ENCODE measurements around the gene TBCK.

The TBCK gene

GRCh38 chr4:106291678-106292077 is 24.3 kb downstream of the TBCK start:
- H3K36me3 ChIP-seq (ENCODE audit: control insufficient read depth in 4 of 4, insufficient read depth in 4 of 4, low read length in 3 of 4): peaks cover 18 to 51% (median 25%) of the 10 kb centered on the region in 4 experiments
- ChIA-PET CTCF (interaction anchor here (1.5 kb wide), 1 partner anchor 13 kb away, joined by 4 read pairs; no protein-coding TSS in a partner anchor), POLR2A (no interaction called here)
- no peaks in the 10 kb centered on the region for H3K4me1 ChIP-seq (ENCODE audit: control extremely low read depth in 1 of 4, control insufficient read depth in 4 of 4, insufficient read depth in 4 of 4, low read length in 3 of 4)
- no peak overlapping the region for H3K27ac ChIP-seq (ENCODE audit: insufficient read depth in 1 of 2, low read depth in 1 of 2, low read length in 2 of 2, poor library complexity in 1 of 2, severe bottlenecking in 2 of 2)
- no peak for DNase-seq
- H3K27me3 ChIP-seq (replicated peaks in 2 of 5; ENCODE audit: control insufficient read depth in 4 of 5, insufficient read depth in 5 of 5, low read length in 4 of 5): no peaks in the 10 kb centered on the region
- no peaks in the 10 kb centered on the region for H3K9me3 ChIP-seq (ENCODE audit: control extremely low read depth in 1 of 5, control insufficient read depth in 4 of 5, insufficient read depth in 2 of 5, low read depth in 1 of 5, low read length in 4 of 5)
- no peak overlapping the region for H3K4me3 ChIP-seq (ENCODE audit: control insufficient read depth in 1 of 7, extremely low read depth in 1 of 7, insufficient read depth in 4 of 7, low read depth in 2 of 7, low read length in 6 of 7)
- 100% methylated on average over 5 of the region's 5 CpGs for WGBS (ENCODE audit: insufficient coverage)

- DNase-seq: no peak
- no peak overlapping the region for H3K27ac ChIP-seq (ENCODE audit: insufficient read depth in 1 of 2, low read depth in 1 of 2, low read length in 2 of 2, poor library complexity in 1 of 2, severe bottlenecking in 2 of 2)
- no peaks in the 10 kb centered on the region for H3K27me3 ChIP-seq (replicated peaks in 2 of 5; ENCODE audit: control insufficient read depth in 4 of 5, insufficient read depth in 5 of 5, low read length in 4 of 5)
- no peaks in the 10 kb centered on the region for H3K9me3 ChIP-seq (ENCODE audit: control extremely low read depth in 1 of 5, control insufficient read depth in 4 of 5, insufficient read depth in 2 of 5, low read depth in 1 of 5, low read length in 4 of 5)
- no peaks in the 10 kb centered on the region for H3K4me1 ChIP-seq (ENCODE audit: control extremely low read depth in 1 of 4, control insufficient read depth in 4 of 4, insufficient read depth in 4 of 4, low read length in 3 of 4)
- H3K4me3 ChIP-seq (ENCODE audit: control insufficient read depth in 1 of 7, extremely low read depth in 1 of 7, insufficient read depth in 4 of 7, low read depth in 2 of 7, low read length in 6 of 7): no peak overlapping the region
- CTCF ChIA-PET: no interaction called here
- no CpG with 5 or more reads among the region's 2 CpGs for WGBS (ENCODE audit: insufficient coverage)
- POLR2A ChIA-PET: no interaction called here
- H3K36me3 ChIP-seq (ENCODE audit: control insufficient read depth in 4 of 4, insufficient read depth in 4 of 4, low read length in 3 of 4): peaks cover 13 to 44% (median 19%) of the 10 kb centered on the region in 4 experiments
Observed at GRCh38 chr4:106289737-106290136, 26.3 kb downstream of the TBCK start.

- H3K36me3 ChIP-seq (ENCODE audit: control insufficient read depth in 4 of 4, insufficient read depth in 4 of 4, low read length in 3 of 4): peaks cover 10 to 45% (median 20%) of the 10 kb centered on the region in 4 experiments
- no peaks in the 10 kb centered on the region for H3K4me1 ChIP-seq (ENCODE audit: control extremely low read depth in 1 of 4, control insufficient read depth in 4 of 4, insufficient read depth in 4 of 4, low read length in 3 of 4)
- peak overlapping the region in 1 of 2 experiments; percentile 12 for H3K27ac ChIP-seq (ENCODE audit: insufficient read depth in 1 of 2, low read depth in 1 of 2, low read length in 2 of 2, poor library complexity in 1 of 2, severe bottlenecking in 2 of 2)
- H3K27me3 ChIP-seq (replicated peaks in 2 of 5; ENCODE audit: control insufficient read depth in 4 of 5, insufficient read depth in 5 of 5, low read length in 4 of 5): no peaks in the 10 kb centered on the region
- peak in 2 of 3 donors; percentile 53 to 56 for DNase-seq
- no peak overlapping the region for H3K4me3 ChIP-seq (ENCODE audit: control insufficient read depth in 1 of 7, extremely low read depth in 1 of 7, insufficient read depth in 4 of 7, low read depth in 2 of 7, low read length in 6 of 7)
- ChIA-PET CTCF (no interaction called here), POLR2A (no interaction called here)
- H3K9me3 ChIP-seq (ENCODE audit: control extremely low read depth in 1 of 5, control insufficient read depth in 4 of 5, insufficient read depth in 2 of 5, low read depth in 1 of 5, low read length in 4 of 5): peaks cover 0 to 2% (median 0%) of the 10 kb centered on the region in 5 experiments
Observed at GRCh38 chr4:106287353-106287969, 28.5 kb downstream of the TBCK start.

DNA sequence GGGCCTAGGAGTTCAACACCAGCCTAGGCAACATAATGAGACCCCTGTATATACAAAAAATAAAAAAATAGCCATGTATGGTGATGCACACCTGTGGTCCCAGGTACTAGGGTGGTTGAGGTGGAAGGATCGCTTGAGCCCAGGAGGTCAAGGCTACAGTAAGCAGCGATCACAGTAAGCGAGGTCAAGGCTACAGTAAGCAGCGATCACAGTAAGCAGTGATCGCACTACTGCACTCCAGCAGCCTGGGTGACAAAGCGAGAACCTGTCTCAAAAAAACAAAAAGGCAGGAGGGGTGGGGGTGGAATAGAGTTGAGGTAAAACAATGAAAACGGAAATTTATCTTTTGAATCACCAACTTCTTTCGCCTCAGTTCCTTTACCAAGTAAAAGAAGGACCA is 29.4 kb downstream of the TBCK start:
- H3K36me3 ChIP-seq (ENCODE audit: control insufficient read depth in 4 of 4, insufficient read depth in 4 of 4, low read length in 3 of 4): peaks cover 11 to 41% (median 16%) of the 10 kb centered on the region in 4 experiments
- no peak overlapping the region for H3K27ac ChIP-seq (ENCODE audit: insufficient read depth in 1 of 2, low read depth in 1 of 2, low read length in 2 of 2, poor library complexity in 1 of 2, severe bottlenecking in 2 of 2)
- H3K4me1 ChIP-seq (ENCODE audit: control extremely low read depth in 1 of 4, control insufficient read depth in 4 of 4, insufficient read depth in 4 of 4, low read length in 3 of 4): no peaks in the 10 kb centered on the region
- 92% methylated on average over 6 of the region's 8 CpGs for WGBS (ENCODE audit: insufficient coverage)
- ChIA-PET CTCF (no interaction called here), POLR2A (no interaction called here)
- no peak for DNase-seq
- H3K27me3 ChIP-seq (replicated peaks in 2 of 5; ENCODE audit: control insufficient read depth in 4 of 5, insufficient read depth in 5 of 5, low read length in 4 of 5): no peaks in the 10 kb centered on the region
- no peak overlapping the region for H3K4me3 ChIP-seq (ENCODE audit: control insufficient read depth in 1 of 7, extremely low read depth in 1 of 7, insufficient read depth in 4 of 7, low read depth in 2 of 7, low read length in 6 of 7)
- H3K9me3 ChIP-seq (ENCODE audit: control extremely low read depth in 1 of 5, control insufficient read depth in 4 of 5, insufficient read depth in 2 of 5, low read depth in 1 of 5, low read length in 4 of 5): peaks cover 0 to 3% (median 0%) of the 10 kb centered on the region in 5 experiments

DNA sequence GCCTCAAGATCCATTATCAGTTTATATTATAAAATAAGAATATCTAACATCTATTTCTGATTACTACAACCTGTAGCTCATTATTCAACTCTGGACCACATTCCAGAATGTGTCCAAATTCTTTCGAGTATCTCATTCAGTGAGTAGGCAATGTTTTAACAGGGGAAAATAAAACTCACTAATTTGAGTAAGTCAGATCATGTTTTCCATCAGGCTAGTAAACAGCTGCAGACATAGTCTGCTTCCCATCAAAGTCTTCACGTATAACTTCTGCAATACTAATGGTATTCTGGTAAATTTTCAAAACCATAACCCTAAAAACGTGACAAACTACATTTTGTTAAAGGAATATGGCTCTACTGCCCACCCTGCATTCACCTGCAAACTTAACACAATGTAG is 31.8 kb downstream of the TBCK start:
- Histone ChIP-seq H3K9me3 (ENCODE audit: control extremely low read depth in 1 of 5, control insufficient read depth in 4 of 5, insufficient read depth in 2 of 5, low read depth in 1 of 5, low read length in 4 of 5) (peaks cover 0 to 3% (median 0%) of the 10 kb centered on the region in 5 experiments), H3K27ac (ENCODE audit: insufficient read depth in 1 of 2, low read depth in 1 of 2, low read length in 2 of 2, poor library complexity in 1 of 2, severe bottlenecking in 2 of 2) (no peak overlapping the region), H3K36me3 (ENCODE audit: control insufficient read depth in 4 of 4, insufficient read depth in 4 of 4, low read length in 3 of 4) (peaks cover 4 to 32% (median 11%) of the 10 kb centered on the region in 4 experiments), H3K4me3 (ENCODE audit: control insufficient read depth in 1 of 7, extremely low read depth in 1 of 7, insufficient read depth in 4 of 7, low read depth in 2 of 7, low read length in 6 of 7) (no peak overlapping the region), H3K4me1 (ENCODE audit: control extremely low read depth in 1 of 4, control insufficient read depth in 4 of 4, insufficient read depth in 4 of 4, low read length in 3 of 4) (no peaks in the 10 kb centered on the region), H3K27me3 (replicated peaks in 2 of 5; ENCODE audit: control insufficient read depth in 4 of 5, insufficient read depth in 5 of 5, low read length in 4 of 5) (no peaks in the 10 kb centered on the region)
- WGBS (ENCODE audit: insufficient coverage): 100% methylated on average over 2 of the region's 3 CpGs
- ChIA-PET CTCF (interaction anchor here (0.7 kb wide), 1 partner anchor 28 kb away, joined by 3 read pairs; no protein-coding TSS in a partner anchor), POLR2A (no interaction called here)
- DNase-seq: no peak

GRCh38 chr4:106277140-106277675 is 38.8 kb downstream of the TBCK start:
- ChIA-PET CTCF (no interaction called here), POLR2A (no interaction called here)
- H3K27ac ChIP-seq (ENCODE audit: insufficient read depth in 1 of 2, low read depth in 1 of 2, low read length in 2 of 2, poor library complexity in 1 of 2, severe bottlenecking in 2 of 2): no peak overlapping the region
- no peak for DNase-seq
- H3K9me3 ChIP-seq (ENCODE audit: control extremely low read depth in 1 of 5, control insufficient read depth in 4 of 5, insufficient read depth in 2 of 5, low read depth in 1 of 5, low read length in 4 of 5): peaks cover 0 to 3% (median 0%) of the 10 kb centered on the region in 5 experiments
- H3K4me3 ChIP-seq (ENCODE audit: control insufficient read depth in 1 of 7, extremely low read depth in 1 of 7, insufficient read depth in 4 of 7, low read depth in 2 of 7, low read length in 6 of 7): no peak overlapping the region
- peaks cover 2 to 9% (median 5%) of the 10 kb centered on the region in 4 experiments for H3K36me3 ChIP-seq (ENCODE audit: control insufficient read depth in 4 of 4, insufficient read depth in 4 of 4, low read length in 3 of 4)
- H3K4me1 ChIP-seq (ENCODE audit: control extremely low read depth in 1 of 4, control insufficient read depth in 4 of 4, insufficient read depth in 4 of 4, low read length in 3 of 4): no peaks in the 10 kb centered on the region
- no peaks in the 10 kb centered on the region for H3K27me3 ChIP-seq (replicated peaks in 2 of 5; ENCODE audit: control insufficient read depth in 4 of 5, insufficient read depth in 5 of 5, low read length in 4 of 5)
- WGBS (ENCODE audit: insufficient coverage): no CpG with 5 or more reads among the region's 1 CpG

- CTCF ChIA-PET: interaction anchor here (1.3 kb wide), 1 partner anchor 73 kb away, joined by 3 read pairs; no protein-coding TSS in a partner anchor
- no peak for DNase-seq
- 80% methylated on average over 1 of the region's 2 CpGs for WGBS (ENCODE audit: insufficient coverage)
Observed at GRCh38 chr4:106273831-106274230, 42.2 kb downstream of the TBCK start.

More at GRCh38 chr4:106273831-106274230, 42.2 kb downstream of the TBCK start:
- H3K27me3 ChIP-seq (replicated peaks in 2 of 5; ENCODE audit: control insufficient read depth in 4 of 5, insufficient read depth in 5 of 5, low read length in 4 of 5): no peaks in the 10 kb centered on the region
- no peaks in the 10 kb centered on the region for H3K4me1 ChIP-seq (ENCODE audit: control extremely low read depth in 1 of 4, control insufficient read depth in 4 of 4, insufficient read depth in 4 of 4, low read length in 3 of 4)
- peaks cover 2 to 9% (median 3%) of the 10 kb centered on the region in 4 experiments for H3K36me3 ChIP-seq (ENCODE audit: control insufficient read depth in 4 of 4, insufficient read depth in 4 of 4, low read length in 3 of 4)
- H3K4me3 ChIP-seq (ENCODE audit: control insufficient read depth in 1 of 7, extremely low read depth in 1 of 7, insufficient read depth in 4 of 7, low read depth in 2 of 7, low read length in 6 of 7): no peak overlapping the region
- H3K27ac ChIP-seq (ENCODE audit: insufficient read depth in 1 of 2, low read depth in 1 of 2, low read length in 2 of 2, poor library complexity in 1 of 2, severe bottlenecking in 2 of 2): no peak overlapping the region
- POLR2A ChIA-PET: no interaction called here
- H3K9me3 ChIP-seq (ENCODE audit: control extremely low read depth in 1 of 5, control insufficient read depth in 4 of 5, insufficient read depth in 2 of 5, low read depth in 1 of 5, low read length in 4 of 5): no peaks in the 10 kb centered on the region

Data from common myeloid progenitor, CD34-positive (primary cell).